Keratinocyte (primary cell): ENCODE data around the gene GLT1D1. TPM values are rescaled to one million over a fixed set of nuclear protein-coding genes. Genes with fewer than 3 reads are reported as not detected.

ENCODE experiments used
- DNase-seq: peaks from one replicate; pipeline ENCODE4 v3.0.0-alpha.2; 2011; ENCODE audit warnings: low read depth, missing footprints, low spot score
- FAIRE-seq: peaks from 2 replicates; lab custom pipeline; 2011; peaks lifted over from hg19 to GRCh38; lab: Jason Lieb, UNC
- H2AFZ ChIP-seq: 2 replicates; pipeline ENCODE4 v1.6.0; 2012; ENCODE audit warnings: low read length, control low read depth, inconsistent platforms; ENCODE audit not compliant: control insufficient read depth
- H3K27ac ChIP-seq: 2 replicates; pipeline ENCODE4 v1.5.1; 2011; ENCODE audit warnings: low read length; ENCODE audit not compliant: control insufficient read depth, insufficient read depth
- H3K27me3 ChIP-seq: 3 replicates; pipeline ENCODE4 v1.6.0; 2011; ENCODE audit warnings: low read length; ENCODE audit not compliant: control insufficient read depth, insufficient read depth; ENCODE audit errors: extremely low read depth
- H3K36me3 ChIP-seq, 2 experiments: 2 replicates in 1 of 2; 3 replicates in 1 of 2; pipeline ENCODE4 v1.5.1; 2011; ENCODE audit warnings: low read length in 2 of 2, mild to moderate bottlenecking in 1 of 2; ENCODE audit not compliant: control insufficient read depth in 2 of 2, insufficient read depth in 2 of 2; ENCODE audit errors: extremely low read depth in 1 of 2
- H3K4me1 ChIP-seq: 3 replicates; pipeline ENCODE4 v1.5.1; 2011; ENCODE audit warnings: low read length; ENCODE audit not compliant: control insufficient read depth, insufficient read depth; ENCODE audit errors: extremely low read depth
- H3K4me2 ChIP-seq: 3 replicates; pipeline ENCODE4 v1.6.0; 2011; ENCODE audit warnings: low read depth, low read length; ENCODE audit not compliant: control insufficient read depth, insufficient read depth; ENCODE audit errors: extremely low read depth
- H3K4me3 ChIP-seq, 3 experiments: fragments of 200-600 bp in 1 of 3; sonication (generic) in 1 of 3; 2 replicates in 2 of 3; 3 replicates in 1 of 3; pipeline ENCODE4 v1.5.1; 2011 to 2016; ENCODE audit warnings: low read length in 3 of 3, mild to moderate bottlenecking in 3 of 3, control low read depth in 2 of 3, inconsistent platforms in 1 of 3, low read depth in 1 of 3, mixed read lengths in 1 of 3, mixed run types in 1 of 3, moderate library complexity in 1 of 3; ENCODE audit not compliant: control insufficient read depth in 2 of 3, insufficient read depth in 2 of 3; ENCODE audit errors: extremely low read depth in 1 of 3
- H3K79me2 ChIP-seq: 2 replicates; pipeline ENCODE4 v1.6.0; 2012; ENCODE audit warnings: low read length; ENCODE audit not compliant: control insufficient read depth, insufficient read depth
- H3K9ac ChIP-seq: 3 replicates; pipeline ENCODE4 v1.6.0; 2011; ENCODE audit warnings: low read length; ENCODE audit not compliant: control insufficient read depth, insufficient read depth; ENCODE audit errors: extremely low read depth
- H3K9me1 ChIP-seq: 3 replicates; pipeline ENCODE4 v1.6.0; 2011; ENCODE audit warnings: low read length; ENCODE audit not compliant: control insufficient read depth, insufficient read depth; ENCODE audit errors: extremely low read depth
- H3K9me3 ChIP-seq: 2 replicates; pipeline ENCODE4 v1.5.1; 2012; ENCODE audit warnings: low read depth, low read length; ENCODE audit not compliant: control insufficient read depth
- H4K20me1 ChIP-seq: 3 replicates; pipeline ENCODE4 v1.6.0; 2011; ENCODE audit warnings: low read length; ENCODE audit not compliant: control insufficient read depth, insufficient read depth; ENCODE audit errors: extremely low read depth
- CTCF ChIP-seq, 3 experiments: IDR thresholded peaks in 1 of 3; conservative IDR thresholded peaks in 1 of 3; optimal IDR thresholded peaks in 1 of 3; 2 replicates in 2 of 3; 3 replicates in 1 of 3; pipeline versions ENCODE3 to v1.5.1; 2011; ENCODE audit warnings: low read length in 3 of 3, mild to moderate bottlenecking in 3 of 3, moderate library complexity in 2 of 3, control low read depth in 1 of 3, inconsistent platforms in 1 of 3; ENCODE audit not compliant: insufficient read depth in 2 of 3; ENCODE audit errors: extremely low read depth in 1 of 3
- EZH2 ChIP-seq: IDR thresholded peaks from one replicate; pipeline ENCODE4 v1.6.1; 2012; ENCODE audit warnings: inconsistent platforms, mild to moderate bottlenecking, low read length, moderate library complexity
- dilution Hi-C: fragments of 300-500 bp; cut with MboI; formaldehyde crosslinking; loops from one replicate; pipeline ENCODE4 v1.7.0; 2020; ENCODE audit warnings: low sequenced_read_pairs; ENCODE audit not compliant: extremely low pct_ligation_motif_present
- polyA plus RNA-seq, 5 experiments: library from polyadenylated mRNA; depleted of rRNA in 3 of 5; stranded (reverse) in 3 of 5; stranded (forward) in 1 of 5; unstranded in 1 of 5; fragments of >200 nt; gene quantifications; 1 replicate in 1 of 5; 2 replicates in 3 of 5; 3 replicates in 1 of 5; pipeline versions ENCODE4 v1.2.1 to v1.2.3, GENCODE V29; 2011 to 2012; ENCODE audit warnings: missing spikeins in 2 of 5, low read depth in 1 of 5, low replicate concordance in 1 of 5

Gene GLT1D1
- polyA plus RNA-seq, 1 donor (not counting 4 experiments of a cell fraction or from before 2014, with no cell fraction given): not detected

- Histone ChIP-seq H3K36me3 (no peaks in the 10 kb centered on the region), H3K79me2 (no peaks in the 10 kb centered on the region), H3K9ac (no peak overlapping the region), H2AFZ (no peak overlapping the region), H3K27ac (no peak overlapping the region), H3K9me3 (peaks cover 1% of the 10 kb centered on the region), H3K9me1 (no peaks in the 10 kb centered on the region), H3K27me3 (no peaks in the 10 kb centered on the region), H3K4me3 (no peak overlapping the region), H3K4me1 (no peaks in the 10 kb centered on the region), H4K20me1 (no peaks in the 10 kb centered on the region), H3K4me2 (no peak overlapping the region)
- DNase-seq (no peak), FAIRE-seq (no peak)
- dilution Hi-C loops: no loop called here
- no peak for TF ChIP-seq CTCF (optimal IDR thresholded peaks at IDR 0.05 in 1 of 3, IDR thresholded peaks at IDR 0.05 in 1 of 3, conservative IDR thresholded peaks at IDR 0.05 in 1 of 3; ENCODE audit: extremely low read depth in 1 of 3, insufficient read depth in 2 of 3, low read length in 3 of 3)
- TF ChIP-seq EZH2: no peak
Measured at GRCh38 chr12:128994856-128995255, 141.6 kb downstream of the GLT1D1 start.

DNA sequence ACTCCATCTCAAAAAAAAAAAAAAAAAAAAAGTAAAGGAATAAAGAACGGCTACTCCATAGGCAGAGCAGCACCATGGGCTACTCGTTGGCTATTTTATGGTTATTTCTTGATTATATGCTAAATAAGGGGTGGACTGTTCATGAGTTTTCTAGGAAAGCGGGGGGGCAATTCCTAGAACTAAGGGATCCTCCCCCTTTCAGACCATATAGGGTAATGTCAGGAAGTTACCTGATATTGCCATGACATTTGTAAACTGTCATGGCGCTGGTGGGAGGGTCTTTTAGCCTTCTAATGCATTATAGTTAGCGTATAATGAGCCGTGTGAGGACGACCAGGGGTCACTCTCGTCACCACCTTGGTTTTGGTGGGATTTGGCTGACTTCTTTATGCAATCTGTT is 142.3 kb downstream of the GLT1D1 start:
- DNase-seq (no peak), FAIRE-seq (no peak)
- Histone ChIP-seq H3K4me3 (no peak overlapping the region), H4K20me1 (no peaks in the 10 kb centered on the region), H2AFZ (no peak overlapping the region), H3K9ac (no peak overlapping the region), H3K36me3 (no peaks in the 10 kb centered on the region), H3K4me1 (no peaks in the 10 kb centered on the region), H3K79me2 (no peaks in the 10 kb centered on the region), H3K4me2 (no peak overlapping the region), H3K27me3 (no peaks in the 10 kb centered on the region), H3K9me1 (no peaks in the 10 kb centered on the region), H3K27ac (no peak overlapping the region), H3K9me3 (peaks cover 1% of the 10 kb centered on the region)
- TF ChIP-seq CTCF (optimal IDR thresholded peaks at IDR 0.05 in 1 of 3, IDR thresholded peaks at IDR 0.05 in 1 of 3, conservative IDR thresholded peaks at IDR 0.05 in 1 of 3; ENCODE audit: extremely low read depth in 1 of 3, insufficient read depth in 2 of 3, low read length in 3 of 3) (no peak), EZH2 (no peak)
- dilution Hi-C loops: no loop called here
